Stromal cell of bone marrow (primary cell): ENCODE measurements around the gene CDC40.

Source experiments
- DNase-seq: peaks from one replicate; pipeline ENCODE4 v3.0.0-alpha.2; 2012; ENCODE audit warnings: low read depth

CDC40 gene

DNA sequence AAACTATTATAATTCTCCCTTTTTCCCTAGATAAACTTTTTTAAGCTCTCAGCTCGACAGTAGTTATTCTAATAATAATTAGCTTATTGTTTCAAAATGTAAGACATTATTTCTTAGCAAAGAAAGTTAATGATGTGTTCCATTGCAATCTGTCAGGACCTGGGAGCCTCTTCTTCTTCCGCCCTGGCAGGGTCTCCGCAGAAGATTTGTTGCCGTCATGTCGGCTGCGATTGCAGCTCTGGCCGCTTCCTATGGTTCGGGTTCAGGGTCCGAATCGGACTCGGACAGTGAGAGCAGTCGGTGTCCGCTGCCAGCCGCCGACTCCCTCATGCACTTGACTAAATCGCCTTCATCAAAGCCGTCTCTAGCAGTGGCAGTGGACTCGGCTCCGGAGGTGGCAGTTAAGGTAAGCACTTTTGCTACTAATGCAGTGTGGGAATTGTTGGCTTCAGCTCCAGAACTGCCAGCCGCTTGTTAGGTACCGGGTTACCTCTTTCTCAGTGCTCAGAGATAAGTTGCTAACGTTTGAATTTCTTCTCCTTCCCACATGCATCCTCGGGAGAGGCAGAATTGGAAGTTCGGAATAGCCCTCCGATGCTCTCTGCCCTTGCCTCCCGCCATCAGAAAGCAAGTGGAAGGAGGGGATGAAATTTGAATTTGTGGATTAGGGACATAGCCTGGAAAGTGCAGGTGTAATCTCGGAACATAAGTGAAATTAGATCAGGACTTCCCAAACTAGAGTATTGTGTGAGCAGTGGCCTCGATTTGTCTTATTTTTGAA, at the start of gene CDC40:
Gene CDC40, plus strand, starts transcription at position 200 of the 781 bp plus-strand sequence. Its CDS starts 18 bp downstream, at position 218.
- DNase-seq, result no peak

DNA sequence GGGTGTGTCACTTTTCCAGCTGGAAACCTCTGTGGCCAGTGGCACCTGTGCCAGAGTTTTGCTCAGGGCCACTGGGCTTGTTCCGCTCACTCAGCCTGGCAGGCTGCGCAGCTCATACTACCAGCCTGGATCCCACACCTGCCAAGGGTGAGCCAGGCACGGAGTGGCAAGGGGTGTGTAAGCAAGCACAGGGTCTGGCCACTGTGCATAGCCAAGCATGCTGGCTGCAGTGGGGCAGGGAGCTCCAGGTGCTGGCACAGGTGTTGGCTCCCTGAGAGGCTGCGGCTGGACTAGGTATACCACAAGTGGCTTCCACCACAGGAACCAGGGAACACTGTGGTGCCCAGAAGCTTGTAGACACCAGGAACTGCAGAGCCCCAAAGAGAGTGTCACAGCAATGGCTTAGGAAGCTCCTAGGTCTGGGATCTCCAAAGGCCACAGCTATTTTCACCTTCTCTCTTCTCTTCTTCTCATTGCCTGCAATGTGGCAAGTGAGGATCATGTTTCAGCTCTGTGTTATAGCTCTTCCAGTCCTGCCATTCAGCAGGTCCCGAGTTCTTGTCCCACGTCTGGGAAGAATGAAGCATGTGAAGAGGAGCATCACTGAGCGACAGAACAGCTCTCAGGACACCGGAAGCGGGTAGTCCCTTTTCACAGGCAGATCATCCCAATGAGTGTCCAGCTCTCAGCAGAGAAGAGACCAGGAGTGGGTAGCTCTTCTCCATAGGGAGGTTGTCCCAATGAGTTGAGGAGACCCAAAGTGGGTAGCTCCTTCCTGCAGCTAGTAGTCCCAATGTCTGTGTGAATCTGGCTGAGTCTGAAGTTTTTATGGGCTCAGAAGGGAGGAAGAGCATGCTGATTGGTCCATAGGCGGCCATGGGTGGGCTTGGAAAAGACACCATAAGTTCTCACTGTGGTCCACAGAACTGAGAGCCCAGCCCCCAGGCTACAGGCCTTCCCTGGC, 42.0 kb upstream of the CDC40 start:
- no peak for DNase-seq

DNA sequence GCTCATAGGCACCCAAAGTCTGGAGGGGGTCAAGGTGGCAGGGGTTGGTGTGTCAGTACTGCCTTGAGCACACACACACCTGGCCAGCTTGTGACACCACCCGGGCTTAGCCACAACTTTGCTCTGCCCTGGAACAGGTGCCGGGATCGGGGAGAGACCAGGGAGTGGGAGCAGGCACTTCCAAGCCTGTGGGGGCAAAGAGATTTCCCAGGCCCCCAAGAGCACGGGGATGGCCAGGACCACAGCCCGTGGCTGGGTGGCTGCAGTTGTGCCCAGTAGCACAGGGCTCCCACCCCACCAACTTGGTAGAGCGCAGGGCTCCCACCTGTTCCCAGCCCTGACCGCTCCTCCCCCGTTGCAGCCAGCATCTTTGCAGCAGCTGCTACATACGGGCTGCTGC, 41.2 kb upstream of the CDC40 start:
- DNase-seq, result no peak

DNA sequence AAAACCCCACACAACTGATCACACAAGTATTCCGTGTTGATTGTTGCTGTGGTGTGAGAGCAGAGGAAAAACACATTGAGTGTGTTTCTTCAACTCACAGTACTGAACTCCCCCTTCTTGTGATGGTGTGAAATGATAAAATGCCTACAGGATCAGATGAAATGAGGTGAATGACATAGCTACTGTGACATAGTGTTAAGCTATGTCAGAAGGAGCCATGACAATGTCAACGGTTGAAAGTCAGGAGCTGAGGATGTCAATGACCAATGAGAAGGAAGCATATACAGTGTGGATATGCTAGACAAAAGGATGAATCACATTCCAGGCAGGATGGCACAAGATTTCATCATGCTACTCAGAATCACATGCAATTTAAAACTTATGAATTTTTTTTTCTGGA, 39.6 kb upstream of the CDC40 start:
- DNase-seq, result peak; percentile 19

DNA sequence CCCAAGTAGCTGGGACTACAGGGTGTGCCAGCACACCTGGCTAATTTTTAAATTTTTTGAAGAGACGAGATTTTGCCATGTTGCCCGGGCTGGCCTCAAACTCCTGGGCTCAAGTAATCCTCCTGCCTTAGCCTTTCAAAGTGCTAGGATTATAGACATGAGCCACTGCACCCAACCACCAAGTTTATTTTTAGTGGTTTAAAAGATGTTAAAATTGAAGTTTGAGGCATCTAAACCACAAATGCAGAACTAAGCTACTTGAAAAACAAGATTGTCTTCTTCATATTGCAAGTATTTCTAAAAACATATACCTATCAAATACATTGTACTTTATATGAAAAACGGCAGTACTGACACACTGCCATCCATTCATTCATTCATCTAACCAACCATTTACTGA, 32.4 kb upstream of the CDC40 start:
- no peak for DNase-seq

DNA sequence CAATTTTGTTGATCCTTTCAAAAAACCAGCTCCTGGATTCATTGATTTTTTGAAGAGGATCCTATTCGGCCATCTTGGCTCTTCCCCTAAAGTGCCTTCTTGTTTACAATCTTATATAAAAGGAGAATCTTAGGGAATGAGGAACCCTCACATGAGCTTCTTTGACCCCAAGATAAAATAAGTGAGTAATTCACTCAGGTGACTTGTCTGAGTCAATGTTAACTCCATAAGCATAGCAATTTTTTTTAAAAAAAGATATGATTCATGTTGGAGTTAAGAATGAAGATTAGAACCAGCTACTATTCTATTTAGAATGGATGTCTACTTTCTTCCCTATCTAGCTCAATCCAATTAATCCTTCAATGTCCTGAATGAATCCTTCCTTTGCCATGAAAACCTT, 21.7 kb upstream of the CDC40 start:
- DNase-seq, result no peak

DNA sequence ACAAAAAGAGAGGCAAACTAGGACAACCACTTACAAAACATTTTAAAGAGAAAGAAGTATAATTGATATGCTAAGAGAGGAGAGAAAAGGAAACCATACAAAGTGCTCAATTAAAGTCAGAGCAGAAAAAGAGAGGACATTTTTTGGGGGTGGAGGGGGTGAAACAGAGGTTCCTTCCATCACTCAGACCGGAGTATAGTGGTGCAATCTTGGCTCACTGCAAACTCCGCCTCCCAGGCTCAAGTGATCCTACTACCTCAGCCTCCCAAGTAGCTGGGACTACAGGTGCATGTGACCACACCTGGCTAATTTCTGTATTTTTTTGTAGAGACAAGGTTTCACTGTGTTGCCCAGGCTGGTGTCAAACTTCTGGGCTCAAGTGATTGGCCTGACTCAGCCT, 10.1 kb upstream of the CDC40 start:
- DNase-seq, result no peak

DNA sequence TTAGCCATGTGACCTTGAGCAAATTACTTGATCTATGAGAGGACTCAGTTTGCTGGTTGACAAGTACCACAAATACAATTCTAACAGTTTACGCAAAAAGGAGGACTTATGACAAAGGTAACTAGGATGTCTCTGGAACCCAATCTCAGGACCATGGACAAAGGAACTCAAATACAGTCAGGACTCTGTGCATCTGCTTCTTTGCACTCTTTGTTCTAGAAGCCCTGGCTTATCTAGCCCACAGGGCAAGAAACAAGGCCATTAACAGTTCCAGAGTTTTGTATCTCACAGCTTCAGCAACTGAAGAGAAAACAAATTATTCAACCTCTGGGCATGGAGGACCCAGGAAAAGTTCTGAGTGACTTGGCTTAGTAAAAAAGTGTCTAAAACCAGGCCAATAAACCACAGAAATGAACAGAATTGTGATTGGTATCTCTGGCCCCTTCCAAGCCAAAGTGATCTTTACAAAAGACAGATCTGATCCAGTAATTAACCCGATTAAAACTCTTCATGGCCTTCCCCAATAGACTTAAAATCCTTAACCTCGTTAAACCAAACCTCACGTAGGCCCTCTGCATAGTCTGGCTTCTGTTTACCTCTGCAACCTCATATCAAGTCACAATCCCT, 6.6 kb upstream of the CDC40 start:
- DNase-seq, result no peak

DNA sequence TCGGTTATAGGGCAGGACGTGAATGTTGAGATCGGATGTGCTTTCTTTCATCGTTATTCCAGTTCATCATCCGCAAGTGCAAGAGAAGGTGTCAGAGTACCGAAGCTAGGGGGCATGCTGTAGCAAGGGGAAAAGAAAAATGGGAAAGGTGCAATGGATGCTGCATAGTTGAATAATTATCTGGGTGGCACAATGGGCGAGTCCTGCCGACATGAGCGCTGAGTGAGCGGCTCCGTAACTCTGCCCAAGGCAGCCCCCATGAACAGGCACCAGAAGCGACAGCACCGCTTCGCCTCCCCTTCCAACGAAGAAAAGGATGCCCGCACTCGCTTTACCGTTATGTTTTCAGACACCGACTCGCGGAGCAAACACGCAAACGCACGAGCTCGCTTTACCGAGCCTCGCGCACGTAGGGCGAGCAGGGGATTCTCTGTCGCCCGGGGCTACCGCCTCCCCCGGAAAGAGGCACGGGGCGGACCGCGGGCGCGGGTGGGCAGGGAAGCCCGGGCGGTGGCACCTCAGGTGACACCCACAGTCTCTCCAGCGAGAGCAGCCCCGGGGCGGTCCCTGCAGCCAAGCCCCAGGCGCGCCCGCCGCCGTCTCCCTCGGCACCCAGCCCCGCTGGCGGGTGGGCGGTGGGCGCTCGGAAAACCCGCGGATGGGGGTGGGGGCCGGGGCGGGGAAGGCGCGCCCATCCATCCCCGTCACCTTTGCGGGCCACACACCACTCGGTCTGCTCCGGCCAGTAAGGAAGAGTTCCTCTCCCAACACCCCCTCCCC, 1.4 kb upstream of the CDC40 start:
- DNase-seq, result peak; percentile 31

DNA sequence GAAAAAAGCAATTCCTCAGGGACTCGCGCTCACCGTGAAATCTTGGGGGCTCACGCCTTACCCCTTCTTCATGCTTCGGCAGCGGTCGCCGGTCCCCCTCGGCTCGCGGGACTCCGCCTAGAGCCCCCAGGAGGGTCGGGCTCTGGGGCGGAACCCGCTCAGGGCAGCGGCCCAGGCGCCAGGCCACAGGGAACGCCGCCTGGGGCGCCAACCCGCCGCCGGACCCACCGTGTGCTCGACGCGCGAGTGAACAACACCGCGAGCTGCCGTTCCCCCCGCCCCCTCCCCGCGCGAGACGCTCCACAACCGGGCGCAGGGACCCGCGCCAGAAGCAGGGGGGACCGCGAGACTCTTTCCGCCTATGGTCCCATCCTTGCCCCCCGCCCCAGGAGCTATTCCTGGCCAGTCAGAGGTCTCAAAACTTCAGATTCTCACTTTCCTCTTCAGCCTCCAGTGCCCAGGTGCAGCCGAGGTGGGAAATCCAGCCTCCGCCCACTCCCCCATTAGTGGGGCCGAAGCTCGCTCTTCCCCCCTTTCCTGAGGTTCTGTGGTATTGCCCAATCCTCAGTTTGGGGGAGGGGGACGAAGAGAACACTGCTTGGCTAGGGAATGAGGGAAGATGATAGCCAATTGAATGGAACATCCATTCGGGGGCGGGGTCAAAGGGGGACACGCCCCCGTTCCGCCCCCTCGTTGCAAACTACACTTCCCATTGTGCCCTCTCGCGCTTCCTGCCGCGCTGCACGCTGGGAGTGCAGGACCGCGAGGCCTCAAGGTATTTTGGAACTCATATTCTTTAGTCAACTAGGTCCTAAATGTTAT, 610 bp upstream of the CDC40 start, which contains the start of gene WASF1:
Gene WASF1, minus strand, starts transcription at position 265 of the 822 bp plus-strand sequence. CDS start 52,069 bp downstream, outside the sequence.
- peak; percentile 97 for DNase-seq

DNA sequence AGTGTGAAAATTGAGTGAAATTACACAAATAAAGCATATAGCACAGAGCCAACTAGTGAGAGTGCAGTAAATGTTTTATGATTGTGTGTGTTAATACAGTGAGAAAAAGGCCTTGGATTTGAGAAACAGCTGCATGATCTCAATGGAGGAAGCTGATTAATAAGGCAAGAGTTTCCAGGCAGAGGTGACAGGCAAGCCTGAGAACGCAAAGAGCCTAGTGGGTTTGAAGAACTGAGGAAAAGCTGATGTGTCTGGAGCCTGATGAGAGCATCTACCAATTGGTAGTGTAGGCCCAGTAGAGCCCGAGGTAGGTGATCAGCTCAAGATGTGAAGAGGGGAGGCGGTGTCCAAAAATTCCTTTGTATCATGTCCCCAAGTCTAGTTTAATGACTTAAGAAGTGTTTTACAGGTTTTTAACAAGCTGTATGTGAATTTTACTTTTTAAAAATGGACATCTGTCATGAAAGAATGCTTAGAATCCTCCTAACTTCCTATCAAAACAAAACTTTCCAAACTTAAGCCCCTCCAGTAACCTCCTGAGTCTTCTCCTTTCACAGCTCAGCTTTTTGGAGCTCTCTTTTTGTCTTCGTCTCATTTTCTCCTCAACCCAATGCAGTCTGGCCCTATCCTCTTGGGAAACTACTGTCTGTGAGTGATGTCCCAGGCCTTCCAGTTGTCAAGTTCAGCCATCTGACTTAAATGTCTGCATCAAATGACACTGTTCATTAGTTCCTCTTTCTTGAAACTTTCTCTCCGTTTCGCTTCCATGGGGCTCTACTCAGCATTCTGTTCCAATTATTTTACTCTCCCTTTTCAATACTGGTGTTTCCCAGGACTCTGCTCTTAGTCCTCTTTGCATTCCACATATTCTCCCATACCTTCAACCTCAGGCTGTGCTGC, 1.2 kb downstream of the CDC40 start:
- DNase-seq, result no peak

DNA sequence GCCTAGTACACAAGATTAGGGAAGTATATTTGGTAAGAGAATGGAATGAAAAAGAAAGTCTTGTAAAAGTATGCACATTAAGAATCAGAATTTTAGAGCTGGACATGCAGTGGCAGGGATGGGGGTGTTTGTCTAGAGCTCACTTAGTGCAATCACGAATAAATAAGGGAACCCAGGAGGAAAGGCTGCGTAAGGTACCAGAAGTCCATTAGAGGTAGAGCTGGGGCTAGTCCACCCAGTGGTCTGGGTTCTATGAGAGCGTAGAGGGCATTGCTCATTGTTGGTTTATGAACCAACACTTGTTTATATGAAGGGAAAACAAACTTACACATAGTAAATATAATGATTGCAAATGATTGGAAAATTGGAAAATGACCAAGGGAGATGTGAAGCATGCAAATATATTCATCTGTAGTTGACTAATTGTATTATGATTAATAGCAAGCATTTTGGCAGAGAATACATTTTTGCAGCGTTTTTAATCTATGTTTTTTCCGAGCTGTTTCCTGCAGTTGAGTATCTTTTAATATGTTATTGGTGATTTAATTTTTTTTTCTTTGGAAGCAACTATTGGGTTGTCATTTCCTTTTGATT, 3.2 kb downstream of the CDC40 start:
- no peak for DNase-seq

DNA sequence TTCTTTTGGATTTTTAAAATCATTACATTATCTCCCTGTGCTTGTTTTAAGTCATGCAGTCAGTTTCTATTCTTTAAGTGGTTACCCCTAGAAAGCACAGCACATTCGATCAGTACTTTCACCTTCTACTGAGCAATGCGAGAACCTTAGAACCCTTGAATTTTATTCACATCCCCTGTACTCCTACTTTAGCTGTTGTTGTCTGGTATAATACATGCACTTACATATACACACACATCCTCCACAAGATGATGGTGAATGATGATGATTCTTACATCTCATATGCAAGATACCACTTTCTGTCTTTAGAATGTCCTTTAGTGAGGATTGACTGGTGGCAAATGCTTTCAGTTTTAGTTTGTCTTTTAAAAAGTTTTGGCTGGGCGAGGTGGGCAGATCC, 5.7 kb downstream of the CDC40 start:
- DNase-seq, result no peak

DNA sequence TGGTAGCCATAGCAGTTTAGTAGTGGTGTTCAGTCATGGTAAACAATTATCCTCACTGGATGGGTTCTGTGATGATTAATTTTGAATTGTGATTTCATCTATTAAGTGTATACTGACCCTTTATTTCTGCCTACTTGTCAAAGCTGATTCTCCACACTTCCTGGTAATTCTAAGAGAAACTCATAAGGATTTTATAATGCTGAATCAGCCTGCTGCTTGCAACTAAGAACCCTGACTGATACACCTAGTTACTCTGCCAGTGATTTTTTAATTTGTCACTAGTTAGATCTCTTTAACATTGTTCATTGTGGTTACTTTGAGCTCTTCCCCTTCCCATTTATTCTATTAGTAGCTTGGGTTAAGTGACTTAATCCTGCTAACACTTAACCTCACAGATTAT, 8.6 kb downstream of the CDC40 start:
- DNase-seq, result no peak

DNA sequence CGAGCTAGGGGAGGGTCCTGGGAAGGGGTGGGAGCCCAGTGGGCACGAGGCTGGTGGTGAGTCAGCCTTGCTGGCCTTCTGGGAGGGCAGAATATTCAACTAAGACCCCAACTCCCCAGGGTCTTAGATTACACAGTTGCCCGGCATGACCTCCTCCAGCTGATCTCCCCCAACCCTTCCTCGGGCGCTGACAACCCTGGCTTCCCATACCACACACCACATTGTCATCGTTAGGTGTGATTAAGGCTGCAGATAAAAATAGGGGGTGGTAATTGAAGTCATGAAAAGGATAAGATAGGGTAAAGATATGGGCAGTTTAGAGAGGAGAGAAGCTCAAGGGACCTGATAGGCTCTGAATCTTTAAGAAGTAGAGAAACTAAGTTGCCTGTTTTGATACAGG, 10.5 kb downstream of the CDC40 start:
- DNase-seq, result no peak

DNA sequence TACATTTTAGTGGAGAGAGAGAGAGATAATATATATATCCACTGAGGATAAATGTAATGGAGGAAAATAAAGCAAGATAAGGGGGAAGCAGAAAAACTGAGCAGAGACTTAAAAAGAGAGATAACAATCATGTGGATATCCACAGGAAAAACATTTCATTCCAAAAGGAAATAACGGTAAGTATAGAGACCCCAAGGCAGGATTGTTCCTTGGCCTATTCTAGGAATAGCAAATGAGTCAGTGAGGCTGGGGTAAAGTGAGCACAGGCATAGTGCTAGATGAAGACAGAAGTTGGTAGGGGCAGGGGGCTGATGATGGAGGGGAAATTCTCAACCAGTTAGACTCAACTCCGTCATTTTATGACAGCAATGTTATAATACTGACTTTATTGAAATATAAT, 11.2 kb downstream of the CDC40 start:
- DNase-seq, result no peak

DNA sequence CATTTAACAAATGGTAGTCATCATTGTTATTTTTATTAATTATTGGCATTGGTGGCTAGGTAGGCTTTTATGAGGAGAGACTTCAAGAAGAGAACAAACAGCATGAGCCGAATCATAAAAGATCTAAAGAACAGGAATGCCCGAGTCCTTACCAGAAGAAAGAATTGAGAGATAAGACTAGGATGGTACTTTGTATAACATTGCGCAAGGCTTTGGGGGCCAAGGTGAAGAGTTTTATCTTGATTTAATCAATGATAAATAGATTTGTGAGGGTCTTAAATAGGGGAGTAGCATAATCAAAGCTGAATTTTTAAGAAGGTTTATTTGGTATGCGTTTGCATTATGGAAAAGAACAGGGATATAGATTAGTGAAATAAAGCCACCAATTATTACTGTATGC, 15.4 kb downstream of the CDC40 start:
- no peak for DNase-seq

DNA sequence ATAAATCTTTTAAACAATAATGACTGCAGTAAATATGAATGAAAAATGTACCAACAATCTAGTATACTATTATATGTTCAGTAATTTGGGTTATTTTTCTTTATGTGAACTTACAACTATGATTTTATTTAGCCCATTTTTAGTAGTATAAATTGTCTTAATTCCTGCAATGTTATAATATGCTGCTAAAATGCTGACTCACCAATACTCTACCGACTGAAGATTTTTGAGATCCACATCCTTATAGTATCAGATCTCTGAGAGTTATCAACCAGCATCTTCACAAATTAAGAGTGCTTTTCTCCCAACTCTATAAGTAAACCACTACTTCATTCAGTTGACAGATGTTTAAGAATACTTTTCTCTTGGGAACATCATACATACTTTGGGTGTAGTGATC, 16.6 kb downstream of the CDC40 start:
- no peak for DNase-seq

DNA sequence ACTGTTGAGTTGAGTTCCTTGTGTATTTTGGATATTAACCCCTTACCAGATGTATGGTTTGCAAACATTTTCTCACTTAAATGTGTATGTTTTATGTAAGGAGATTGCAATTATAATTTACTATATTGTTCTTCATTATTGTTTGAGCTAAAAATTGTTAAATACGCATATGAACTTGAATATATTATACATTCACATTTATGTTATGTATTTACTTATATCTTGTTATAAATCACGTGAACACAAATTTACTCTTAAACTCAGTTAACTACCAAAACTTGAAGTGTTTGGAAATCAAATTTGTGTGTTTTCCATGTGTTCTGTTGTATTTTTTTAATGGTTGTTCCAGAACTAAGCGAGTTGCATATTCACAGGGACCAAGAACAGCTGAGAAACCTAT, 18.3 kb downstream of the CDC40 start:
- DNase-seq, result no peak
